Common myeloid progenitor, CD34-positive (primary cell): ENCODE measurements around the gene PLA2G4D.

Source experiments
- CTCF ChIA-PET: fragments of 350-600 bp; sonication (Branson Sonifier 250); formaldehyde crosslinking; loops from one replicate; lab custom pipeline; 2021; ENCODE audit warnings: antibody characterized with exemption; lab: Charles Lee
- POLR2A ChIA-PET: fragments of 350-600 bp; sonication (Branson Sonifier 250); formaldehyde crosslinking; loops from one replicate; lab custom pipeline; 2021; ENCODE audit warnings: antibody characterized with exemption; lab: Charles Lee
- DNase-seq, 3 donors: peaks; one replicate each; pipeline versions ENCODE4 v3.0.0 to v3.0.0-alpha.2; 2013
- H3K27ac ChIP-seq, 2 experiments: 1 replicate in 1 of 2; 2 replicates in 1 of 2; pipeline ENCODE4 v1.7.0; 2013; ENCODE audit warnings: inconsistent platforms in 2 of 2, low read length in 2 of 2, mild to moderate bottlenecking in 2 of 2, low read depth in 1 of 2, moderate library complexity in 1 of 2; ENCODE audit not compliant: severe bottlenecking in 2 of 2, insufficient read depth in 1 of 2, poor library complexity in 1 of 2
- H3K27me3 ChIP-seq, 5 experiments: replicated peaks in 2 of 5; 1 replicate in 3 of 5; 2 replicates in 2 of 5; pipeline versions ENCODE4 v1.6.1 to v1.7.0; 2013; ENCODE audit warnings: low read length in 4 of 5, mild to moderate bottlenecking in 2 of 5, moderate library complexity in 2 of 5, inconsistent platforms in 1 of 5; ENCODE audit not compliant: insufficient read depth in 5 of 5, control insufficient read depth in 4 of 5
- H3K36me3 ChIP-seq, 4 experiments: 1 replicate in 2 of 4; 2 replicates in 2 of 4; pipeline versions ENCODE4 v1.6.1 to v1.7.0; 2013; ENCODE audit warnings: low read length in 3 of 4, control low read depth in 1 of 4, mild to moderate bottlenecking in 1 of 4; ENCODE audit not compliant: control insufficient read depth in 4 of 4, insufficient read depth in 4 of 4
- H3K4me1 ChIP-seq, 4 experiments: 1 replicate in 3 of 4; 2 replicates in 1 of 4; pipeline versions ENCODE4 v1.6.1 to v1.7.1; 2013; ENCODE audit warnings: low read length in 3 of 4, mild to moderate bottlenecking in 3 of 4, control low read depth in 1 of 4, inconsistent platforms in 1 of 4, moderate library complexity in 1 of 4; ENCODE audit not compliant: control insufficient read depth in 4 of 4, insufficient read depth in 4 of 4; ENCODE audit errors: control extremely low read depth in 1 of 4
- H3K4me3 ChIP-seq, 7 experiments: 1 replicate in 4 of 7; 2 replicates in 3 of 7; pipeline versions ENCODE4 v1.5.1 to v1.7.0; 2013; ENCODE audit warnings: mild to moderate bottlenecking in 7 of 7, low read length in 6 of 7, moderate library complexity in 6 of 7, inconsistent platforms in 2 of 7, low read depth in 2 of 7, control low read depth in 1 of 7; ENCODE audit not compliant: insufficient read depth in 4 of 7, control insufficient read depth in 1 of 7; ENCODE audit errors: extremely low read depth in 1 of 7
- H3K9me3 ChIP-seq, 5 experiments: 1 replicate in 4 of 5; 2 replicates in 1 of 5; pipeline versions ENCODE4 v1.6.1 to v1.7.1; 2013; ENCODE audit warnings: low read length in 4 of 5, mild to moderate bottlenecking in 2 of 5, inconsistent platforms in 1 of 5, low read depth in 1 of 5, moderate library complexity in 1 of 5; ENCODE audit not compliant: control insufficient read depth in 4 of 5, insufficient read depth in 2 of 5; ENCODE audit errors: control extremely low read depth in 1 of 5
- WGBS: methylation state at CpG from one replicate; pipeline ENCODE4 v1.1.5; 2013; ENCODE audit not compliant: insufficient coverage; 5-methylcytosine and 5-hydroxymethylcytosine counted together

The PLA2G4D gene

GRCh38 chr15:42128476-42128875 lies 34.1 kb upstream of the PLA2G4D start:
- ChIA-PET CTCF (interaction anchor here (1.9 kb wide), 1 partner anchor 9 kb away, joined by 5 read pairs; no protein-coding TSS in a partner anchor), POLR2A (interaction anchor here (0.7 kb wide), 1 partner anchor 57 kb away, joined by 3 read pairs; no protein-coding TSS in a partner anchor)
- Histone ChIP-seq H3K27me3 (no peaks in the 10 kb centered on the region), H3K9me3 (no peaks in the 10 kb centered on the region), H3K4me1 (peaks cover 0 to under 1% (median 0%) of the 10 kb centered on the region in 4 experiments), H3K4me3 (no peak overlapping the region), H3K36me3 (no peaks in the 10 kb centered on the region), H3K27ac (no peak overlapping the region)
- WGBS: 80% methylated on average over 3 of the region's 6 CpGs
- no peak for DNase-seq

GRCh38 chr15:42123546-42123945 lies 29.2 kb upstream of the PLA2G4D start:
- no peak for DNase-seq
- peaks cover 0 to 28% (median 3%) of the 10 kb centered on the region in 4 experiments for H3K4me1 ChIP-seq
- H3K36me3 ChIP-seq: no peaks in the 10 kb centered on the region
- WGBS: 80% methylated on average over 3 of the region's 3 CpGs
- POLR2A ChIA-PET: no interaction called here
- CTCF ChIA-PET: no interaction called here
- no peaks in the 10 kb centered on the region for H3K27me3 ChIP-seq
- H3K9me3 ChIP-seq: peaks cover 0 to 5% (median 0%) of the 10 kb centered on the region in 5 experiments
- no peak overlapping the region for H3K27ac ChIP-seq
- H3K4me3 ChIP-seq: no peak overlapping the region

GRCh38 chr15:42121682-42122081 lies 27.3 kb upstream of the PLA2G4D start:
- CTCF ChIA-PET: interaction anchor here (1.2 kb wide), 1 partner anchor 12 kb away, joined by 7 read pairs; no protein-coding TSS in a partner anchor
- 67% methylated on average over 2 of the region's 2 CpGs for WGBS
- H3K27ac ChIP-seq: no peak overlapping the region
- peaks cover 0 to 28% (median 3%) of the 10 kb centered on the region in 4 experiments for H3K4me1 ChIP-seq
- no peaks in the 10 kb centered on the region for H3K36me3 ChIP-seq
- no peak for DNase-seq
- no peaks in the 10 kb centered on the region for H3K27me3 ChIP-seq
- H3K4me3 ChIP-seq: no peak overlapping the region
- POLR2A ChIA-PET: no interaction called here
- H3K9me3 ChIP-seq: peaks cover 0 to 5% (median 0%) of the 10 kb centered on the region in 5 experiments

- POLR2A ChIA-PET: no interaction called here
- H3K4me3 ChIP-seq: no peak overlapping the region
- no peak overlapping the region for H3K27ac ChIP-seq
- peaks cover 0 to 5% (median 2%) of the 10 kb centered on the region in 5 experiments for H3K9me3 ChIP-seq
- peak in 2 of 3 donors; percentile 25 to 45 for DNase-seq
- H3K27me3 ChIP-seq: no peaks in the 10 kb centered on the region
- peaks cover 0 to 28% (median 3%) of the 10 kb centered on the region in 4 experiments for H3K4me1 ChIP-seq
- 91% methylated on average over 6 of the region's 6 CpGs for WGBS
- H3K36me3 ChIP-seq: no peaks in the 10 kb centered on the region
- CTCF ChIA-PET: interaction anchor here (1.1 to 2.5 kb wide), 4 partner anchors 10 to 37 kb away, joined by 3 to 8 read pairs (median 5); no protein-coding TSS in a partner anchor
These were observed 26.7 kb upstream of the PLA2G4D start for GRCh38 chr15:42121021-42121420.

- Histone ChIP-seq H3K9me3 (peaks cover 0 to 5% (median 2%) of the 10 kb centered on the region in 5 experiments), H3K4me3 (no peak overlapping the region), H3K4me1 (peaks cover 0 to 28% (median 3%) of the 10 kb centered on the region in 4 experiments), H3K36me3 (no peaks in the 10 kb centered on the region), H3K27me3 (no peaks in the 10 kb centered on the region), H3K27ac (no peak overlapping the region)
- ChIA-PET CTCF (interaction anchor here (1.1 to 2.5 kb wide), 3 partner anchors 10 to 36 kb away, joined by 3 to 8 read pairs (median 3); no protein-coding TSS in a partner anchor), POLR2A (no interaction called here)
- WGBS: 100% methylated on average over 1 of the region's 1 CpG
- no peak for DNase-seq
These were observed 25.9 kb upstream of the PLA2G4D start for GRCh38 chr15:42120285-42120684.

- Histone ChIP-seq H3K36me3 (no peaks in the 10 kb centered on the region), H3K27ac (no peak overlapping the region), H3K4me1 (peaks cover 0 to 28% (median 3%) of the 10 kb centered on the region in 4 experiments), H3K27me3 (no peaks in the 10 kb centered on the region), H3K4me3 (no peak overlapping the region), H3K9me3 (peaks cover 0 to 5% (median 2%) of the 10 kb centered on the region in 5 experiments)
- DNase-seq: no peak
- CTCF ChIA-PET: interaction anchor here (0.7 to 2.5 kb wide), 3 partner anchors 17 to 35 kb away, joined by 3 to 8 read pairs (median 4); no protein-coding TSS in a partner anchor
- 91% methylated on average over 5 of the region's 5 CpGs for WGBS
- POLR2A ChIA-PET: interaction anchor here (0.6 kb wide), 1 partner anchor 103 kb away, joined by 3 read pairs; no protein-coding TSS in a partner anchor
These were observed 25.0 kb upstream of the PLA2G4D start for GRCh38 chr15:42119446-42119760.
